GM21528 (cell line): ENCODE data around the gene ELP4.

Experiments
- ATAC-seq: cut with Tn5 transposase; IDR thresholded peaks from one replicate; pipeline ENCODE4 v1.9.1; 2021; ENCODE audit warnings: mild to moderate bottlenecking, moderate library complexity; ENCODE audit not compliant: unreplicated experiment, low FRiP score

Gene ELP4

GRCh38 chr11:31764766-31765165 is 255.2 kb downstream of the ELP4 start:
- ATAC-seq = no peak

GRCh38 chr11:31767066-31767465 is 257.5 kb downstream of the ELP4 start:
- ATAC-seq = no peak

GRCh38 chr11:31767685-31768084 is 258.1 kb downstream of the ELP4 start:
- no peak for ATAC-seq

DNA sequence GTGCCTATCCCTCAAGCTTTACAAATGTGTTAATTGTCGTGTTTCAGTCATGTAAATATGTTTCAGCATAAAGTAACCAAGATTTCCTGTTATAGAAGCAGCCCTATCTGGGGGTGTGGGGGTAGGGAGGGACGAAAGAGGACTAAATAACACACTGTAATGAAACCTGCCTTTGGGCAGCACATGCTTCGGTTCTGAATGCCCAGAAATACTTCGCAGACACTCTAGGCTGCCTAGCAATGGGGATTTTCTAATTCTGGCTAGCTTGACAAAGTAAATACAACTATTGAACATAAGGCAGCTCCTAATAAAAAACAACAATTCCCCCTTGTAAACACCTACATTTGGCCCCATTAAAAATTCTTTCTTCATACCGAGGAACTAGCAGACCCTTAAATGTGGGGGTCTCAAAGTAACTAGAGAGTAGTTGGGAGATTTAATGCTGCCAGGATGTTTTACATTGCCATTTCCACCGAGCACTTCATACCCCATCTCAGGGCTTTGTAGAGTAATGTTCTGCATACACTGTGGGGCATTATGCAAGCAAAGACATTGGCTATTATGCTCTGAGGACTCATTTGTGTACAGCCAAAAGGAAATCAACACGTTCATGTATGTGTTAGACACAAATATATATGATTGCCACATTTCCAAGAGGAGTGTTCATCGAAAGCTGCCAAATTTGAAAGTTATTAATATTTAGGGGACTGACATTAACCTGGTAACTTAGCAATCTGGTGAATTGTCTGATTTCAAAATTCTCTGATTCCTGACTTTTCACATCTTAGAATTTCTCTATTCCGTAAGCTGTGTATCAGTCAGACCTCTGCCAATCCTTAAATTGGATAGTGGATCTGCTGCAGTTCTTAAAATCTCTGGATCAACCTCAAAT is 259.4 kb downstream of the ELP4 start:
- ATAC-seq = no peak

DNA sequence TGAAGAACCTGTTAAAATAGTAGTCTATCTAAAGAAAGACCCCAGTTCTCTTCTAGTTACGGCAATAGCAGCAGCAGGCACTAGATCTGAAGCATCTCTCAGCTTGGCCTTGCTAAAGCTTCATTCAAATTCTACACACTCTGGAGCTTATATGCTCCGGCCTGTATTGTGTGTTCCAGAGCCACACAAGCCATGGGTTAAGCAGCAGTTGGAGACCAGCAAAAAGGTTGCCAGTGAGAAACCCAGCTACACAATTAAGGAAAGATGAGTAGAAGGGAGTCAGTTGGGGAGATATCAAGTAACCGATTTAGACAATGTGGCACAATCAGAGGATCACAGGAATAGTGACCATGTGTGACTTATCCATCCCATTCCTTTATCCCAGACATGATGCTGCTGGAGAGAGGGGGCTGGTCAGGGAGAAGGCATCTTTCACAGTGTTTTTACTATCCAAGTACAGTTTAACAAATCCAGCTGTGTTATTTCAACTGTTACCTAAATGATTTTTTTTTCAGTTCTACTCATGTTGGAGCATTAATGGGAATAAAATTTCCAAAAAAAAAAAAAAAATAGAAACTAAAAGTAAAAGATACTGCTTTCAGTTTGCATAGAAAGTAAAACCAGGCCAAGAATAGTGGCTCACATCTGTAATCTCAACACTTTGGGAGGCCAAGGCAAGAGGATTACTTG is 260.6 kb downstream of the ELP4 start:
- no peak for ATAC-seq

DNA sequence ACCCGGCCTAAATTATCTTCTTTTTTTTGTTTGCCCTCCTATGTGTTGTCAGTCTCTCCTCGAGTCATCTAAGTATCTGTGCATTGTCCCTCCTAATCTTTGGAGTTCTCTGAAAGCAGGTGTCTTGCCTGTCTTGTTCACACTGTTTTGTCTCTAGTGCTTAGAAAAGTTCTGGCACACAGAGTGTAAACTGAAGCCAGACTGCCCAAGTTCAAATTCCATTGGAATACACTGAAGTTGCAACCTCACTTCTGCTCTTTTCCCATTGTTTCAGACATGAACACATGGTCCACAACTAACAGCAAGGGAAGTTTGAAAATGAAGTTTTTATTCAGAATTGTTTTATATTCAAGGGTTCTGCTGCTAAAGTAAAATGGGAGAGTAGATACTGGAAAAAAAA is 262.8 kb downstream of the ELP4 start:
- no peak for ATAC-seq

DNA sequence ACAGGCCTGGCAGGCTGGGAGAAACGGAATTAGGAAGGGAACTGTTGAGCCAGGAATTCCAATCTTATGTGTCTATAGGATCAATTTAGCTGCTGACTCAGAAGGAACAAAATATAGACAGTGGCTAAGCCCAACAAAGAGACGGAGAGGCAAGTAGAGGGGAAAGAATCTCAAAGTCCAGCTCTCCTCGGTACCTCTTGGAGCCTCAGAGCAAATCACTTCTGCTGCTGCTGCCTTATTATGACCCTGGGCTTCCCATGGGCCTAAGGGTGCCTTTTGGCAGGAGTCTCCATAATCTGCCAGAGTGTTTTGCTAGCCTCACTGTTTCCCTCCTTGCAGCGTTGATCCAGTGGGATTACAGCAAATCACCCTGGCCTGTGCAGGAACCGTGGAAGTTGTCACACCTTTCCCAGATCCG is 269.8 kb downstream of the ELP4 start:
- no peak for ATAC-seq

DNA sequence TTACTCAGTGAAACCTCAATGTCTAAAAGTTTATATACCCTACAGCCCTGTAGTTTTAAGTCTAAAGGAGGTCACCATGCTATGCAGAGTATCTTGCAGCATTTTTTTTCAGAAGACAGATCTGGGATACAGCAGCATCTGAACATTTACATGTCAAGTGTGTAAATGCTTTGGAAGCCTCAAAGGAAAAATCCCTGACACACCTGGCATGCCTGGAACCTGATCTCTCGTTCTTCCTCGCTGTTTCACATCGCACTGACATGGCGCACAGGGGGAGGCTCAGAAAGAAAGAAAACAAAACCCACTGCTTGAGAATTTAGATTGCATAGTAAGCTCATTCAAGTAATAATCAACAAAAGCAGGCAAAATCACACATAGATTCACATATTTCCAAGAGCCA is 270.5 kb downstream of the ELP4 start:
- no peak for ATAC-seq

DNA sequence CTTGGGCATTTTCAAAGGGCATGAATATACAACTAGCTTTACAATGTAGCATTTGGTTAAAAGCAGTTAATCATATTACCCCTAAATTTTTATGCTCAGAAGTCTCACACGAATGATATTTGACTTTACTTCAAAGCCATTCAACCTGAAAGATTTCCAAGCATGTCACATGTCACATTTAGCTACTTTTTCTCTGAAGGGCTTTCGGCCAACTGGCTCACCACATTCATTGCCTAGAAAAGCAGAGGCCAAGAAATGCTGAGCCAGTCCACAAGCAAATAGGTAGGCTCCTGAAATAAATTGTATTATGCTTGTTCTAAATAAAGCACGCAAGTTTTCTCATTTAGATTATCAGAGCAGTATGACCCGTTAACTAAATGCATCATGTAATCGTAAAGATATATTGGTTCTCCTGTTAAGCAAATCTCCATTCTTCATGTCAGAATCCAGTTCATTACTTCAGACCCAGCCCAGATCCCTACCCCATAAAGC is 271.0 kb downstream of the ELP4 start:
- ATAC-seq = no peak

GRCh38 chr11:31782257-31782656 is 272.7 kb downstream of the ELP4 start:
- ATAC-seq = no peak

DNA sequence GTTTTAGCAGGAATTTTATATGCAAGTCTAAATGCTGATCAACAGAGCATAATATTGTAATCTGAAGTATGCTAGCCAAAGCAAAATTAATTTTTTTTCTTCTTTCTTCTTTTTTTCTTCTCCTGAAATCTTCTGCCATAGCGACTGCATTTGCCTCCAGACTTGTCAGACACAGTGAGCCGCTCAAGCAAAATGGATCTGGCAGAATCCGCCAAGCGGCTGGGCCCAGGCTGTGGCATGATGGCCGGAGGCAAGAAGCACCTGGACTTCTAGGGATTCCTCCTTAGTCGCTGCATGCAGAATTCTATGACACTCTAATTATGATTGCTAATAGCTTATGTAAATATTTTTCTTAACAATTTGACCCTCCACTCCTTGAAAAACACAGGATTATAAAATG is 273.7 kb downstream of the ELP4 start:
- no peak for ATAC-seq

DNA sequence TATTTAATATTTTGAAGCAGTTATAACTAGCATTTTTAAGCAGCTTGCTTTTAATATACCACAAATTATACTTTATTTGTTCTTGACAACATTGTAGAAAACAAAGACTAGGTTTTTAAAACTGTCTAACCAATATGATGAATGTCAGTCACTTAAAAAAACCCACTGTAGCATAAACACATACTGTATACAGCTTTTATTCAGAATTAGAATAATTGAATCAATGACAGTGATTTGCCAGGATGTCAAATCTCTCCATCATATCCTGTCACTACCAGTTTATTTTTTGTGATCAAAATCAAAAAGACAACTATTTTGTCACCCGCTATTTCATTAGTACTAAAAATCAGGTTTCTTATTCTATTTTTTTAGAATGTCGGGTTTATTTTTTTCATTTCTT is 275.0 kb downstream of the ELP4 start:
- ATAC-seq = no peak

GRCh38 chr11:31786996-31787685 is 277.6 kb downstream of the ELP4 start:
- no peak for ATAC-seq

DNA sequence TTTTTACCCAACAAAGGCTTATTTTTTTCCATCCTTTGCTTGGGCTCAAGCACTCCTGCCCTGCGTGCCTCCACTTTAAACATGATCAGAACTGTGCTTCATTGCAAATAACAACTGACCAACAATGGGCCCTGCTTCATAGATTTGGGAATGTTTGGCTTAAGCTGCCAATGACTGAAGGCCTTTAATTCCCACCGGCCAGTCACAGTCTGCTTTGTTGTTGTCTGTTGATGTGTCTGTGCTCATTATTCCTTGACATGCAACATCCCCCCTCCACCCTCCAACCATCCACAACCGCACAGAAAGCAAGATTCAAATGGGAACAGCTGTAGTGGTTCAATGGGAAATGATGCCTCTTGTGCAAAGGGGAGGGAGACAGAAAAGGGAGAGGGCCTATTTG is 278.5 kb downstream of the ELP4 start:
- no peak for ATAC-seq

DNA sequence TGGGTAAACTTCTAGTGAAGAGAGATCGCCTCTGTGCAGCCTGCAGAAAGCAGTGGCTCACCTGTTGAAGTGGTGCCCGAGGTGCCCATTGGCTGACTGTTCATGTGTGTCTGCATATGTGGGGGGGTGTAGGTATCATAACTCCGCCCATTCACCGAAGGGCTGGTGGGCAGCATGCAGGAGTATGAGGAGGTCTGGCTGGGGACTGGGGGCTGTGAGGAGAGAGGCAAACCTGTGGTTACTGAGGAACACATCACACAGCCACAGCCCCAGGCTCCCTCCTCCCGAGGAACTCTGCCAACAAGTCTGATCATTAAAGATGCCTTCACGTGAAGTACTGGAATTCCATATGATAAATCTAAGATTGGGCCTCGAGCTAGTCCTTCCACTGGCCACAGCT is 281.1 kb downstream of the ELP4 start:
- no peak for ATAC-seq

DNA sequence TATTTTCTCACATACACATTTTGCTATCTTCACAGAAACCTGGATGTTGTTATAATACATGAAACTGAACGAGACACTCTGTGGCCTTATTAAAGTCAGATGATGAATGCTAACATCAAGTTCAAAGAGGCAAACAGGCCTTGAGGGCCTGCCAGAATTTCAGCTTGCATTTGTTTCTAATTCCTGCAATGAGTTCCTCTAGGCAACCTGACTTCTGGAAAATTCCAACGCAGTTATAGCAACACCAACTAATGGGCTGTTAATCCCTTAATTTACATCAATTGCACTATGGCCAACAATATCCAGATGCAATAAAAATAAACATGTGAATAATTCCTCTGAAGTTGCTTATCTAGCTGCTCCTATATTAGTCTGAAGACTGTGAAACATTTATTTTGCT is 282.5 kb downstream of the ELP4 start:
- no peak for ATAC-seq

DNA sequence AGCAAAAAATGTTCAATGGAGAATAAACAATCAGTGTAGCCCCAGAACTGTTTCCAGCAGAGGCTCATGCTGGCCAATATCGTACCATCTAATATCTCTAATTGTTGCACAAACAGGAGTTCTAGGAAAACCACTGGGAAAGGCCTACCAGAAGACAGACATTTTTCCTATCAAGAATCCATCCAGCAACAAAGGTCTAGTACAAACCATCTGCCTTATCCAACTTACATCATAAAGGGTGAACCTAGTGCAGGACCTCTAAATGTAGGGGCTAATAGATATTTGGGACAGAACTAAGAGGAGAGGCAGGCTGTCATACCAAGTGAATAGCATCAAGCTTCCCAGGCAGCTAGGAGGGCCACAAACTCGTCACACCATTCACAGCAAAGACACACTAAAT is 282.9 kb downstream of the ELP4 start:
- ATAC-seq = no peak

DNA sequence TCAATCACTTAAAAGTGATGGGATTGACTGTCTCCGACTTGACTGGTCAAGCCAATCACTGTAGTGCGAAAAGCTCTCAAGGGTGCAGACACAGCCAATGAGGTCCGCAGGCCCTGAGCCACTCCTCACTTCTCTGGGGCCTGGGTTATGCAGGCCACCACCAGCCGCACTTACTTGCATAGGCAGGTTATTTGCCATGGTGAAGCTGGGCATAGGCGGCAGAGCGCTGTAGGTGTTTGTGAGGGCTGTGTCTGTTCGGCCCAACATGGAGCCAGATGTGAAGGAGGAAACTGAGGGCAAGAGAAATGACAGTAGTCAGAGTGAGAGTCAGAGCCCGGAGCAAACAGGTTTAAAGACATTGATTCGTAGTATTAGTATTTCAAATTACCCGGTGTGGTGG is 283.7 kb downstream of the ELP4 start:
- no peak for ATAC-seq

DNA sequence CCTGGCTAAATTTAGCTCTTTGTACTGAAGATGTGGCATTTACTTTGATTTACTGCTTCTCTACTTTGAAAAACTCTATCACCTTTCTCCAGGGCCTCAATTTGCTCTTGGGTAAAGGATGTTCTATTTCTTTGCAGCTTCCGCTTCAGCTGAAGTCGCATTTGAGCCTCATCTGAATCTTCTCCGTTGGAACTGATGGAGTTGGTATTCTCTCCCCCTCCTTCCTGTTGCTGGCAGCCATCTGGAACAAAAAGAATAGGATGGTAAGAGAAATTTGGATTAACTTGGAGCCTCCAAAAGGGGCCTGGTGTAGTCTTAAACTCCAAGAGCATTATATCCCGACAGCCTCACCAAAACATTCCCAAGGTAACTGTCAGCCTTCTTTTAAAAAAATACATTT is 285.0 kb downstream of the ELP4 start:
- no peak for ATAC-seq

DNA sequence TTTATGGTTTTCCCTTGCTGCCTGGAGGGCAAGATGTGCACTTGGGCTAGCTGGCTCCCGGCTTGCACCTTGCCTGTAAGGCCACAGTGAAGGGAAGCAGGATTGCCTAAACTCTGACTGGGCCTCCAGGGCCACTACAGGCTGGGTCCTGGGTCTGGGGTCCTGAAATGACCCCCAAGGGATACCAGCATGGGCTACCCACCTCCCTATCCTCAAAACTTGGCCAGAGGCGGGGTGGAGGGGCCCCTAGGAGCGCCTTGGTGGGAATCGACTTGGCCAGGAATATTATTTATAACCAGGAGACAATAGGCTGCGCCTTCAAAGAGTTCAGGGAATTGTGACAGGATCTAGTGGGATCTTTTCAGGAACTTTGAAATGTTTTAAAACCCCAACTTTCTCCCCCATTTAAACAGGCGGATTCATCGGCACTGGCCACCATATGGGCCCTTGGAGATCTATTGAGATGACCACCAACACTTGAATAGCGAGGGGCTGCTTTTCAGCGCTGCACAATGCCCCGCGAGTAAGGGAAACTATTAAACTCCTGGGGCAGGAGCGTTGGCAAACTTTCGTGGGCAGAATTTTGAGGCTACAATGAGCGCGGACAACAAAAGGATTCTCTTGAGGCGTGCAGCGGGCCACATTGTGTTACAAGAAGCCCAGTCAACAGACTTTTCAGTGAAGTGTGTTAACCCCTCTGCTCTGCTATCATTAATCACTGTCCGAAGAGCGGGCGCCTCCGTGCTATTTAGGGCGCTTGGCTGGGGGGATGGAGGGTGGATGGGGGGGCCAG is 286.3 kb downstream of the ELP4 start:
- ATAC-seq = no peak
